HG02852 (cell line): Measurements from ENCODE around the gene DCTN3.

Experiments
- ATAC-seq: cut with Tn5 transposase; IDR thresholded peaks from one replicate; pipeline ENCODE4 v1.9.1; 2021; ENCODE audit warnings: mild to moderate bottlenecking, moderate library complexity; ENCODE audit not compliant: unreplicated experiment

DCTN3 gene

DNA sequence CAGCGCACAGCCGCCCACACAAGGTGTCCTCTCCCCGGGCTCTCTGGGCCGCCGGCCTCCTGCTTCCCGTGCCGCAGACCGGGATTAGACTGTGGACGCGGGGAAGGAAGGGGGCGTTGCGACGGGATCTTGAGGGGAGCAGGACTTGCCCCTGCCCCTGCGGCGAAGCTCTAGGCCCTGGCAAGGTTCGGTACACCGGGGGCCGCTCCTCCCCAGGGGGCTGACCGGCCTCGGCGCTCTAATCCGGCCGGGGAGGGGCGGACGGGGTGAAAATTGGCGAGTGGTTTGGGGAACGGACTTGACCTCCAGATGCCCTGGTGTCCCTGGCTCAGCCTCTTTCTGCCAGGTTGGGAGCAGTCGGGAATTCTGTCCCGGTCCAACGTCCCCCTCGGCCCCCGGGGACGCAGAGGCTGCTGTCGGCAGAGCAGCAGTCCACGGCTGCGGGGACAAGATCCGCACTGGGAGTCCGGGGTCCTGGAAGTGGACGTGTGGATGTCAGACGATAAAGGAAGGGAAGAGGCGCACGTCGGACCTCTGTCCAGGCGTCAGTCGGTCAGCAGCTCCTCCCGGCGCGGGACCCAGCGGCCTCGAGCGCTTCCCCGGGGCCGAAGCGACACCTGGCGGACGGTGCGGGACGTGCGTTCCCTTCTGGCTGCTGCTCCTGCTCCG, 28.9 kb downstream of the DCTN3 start:
- no peak for ATAC-seq

DNA sequence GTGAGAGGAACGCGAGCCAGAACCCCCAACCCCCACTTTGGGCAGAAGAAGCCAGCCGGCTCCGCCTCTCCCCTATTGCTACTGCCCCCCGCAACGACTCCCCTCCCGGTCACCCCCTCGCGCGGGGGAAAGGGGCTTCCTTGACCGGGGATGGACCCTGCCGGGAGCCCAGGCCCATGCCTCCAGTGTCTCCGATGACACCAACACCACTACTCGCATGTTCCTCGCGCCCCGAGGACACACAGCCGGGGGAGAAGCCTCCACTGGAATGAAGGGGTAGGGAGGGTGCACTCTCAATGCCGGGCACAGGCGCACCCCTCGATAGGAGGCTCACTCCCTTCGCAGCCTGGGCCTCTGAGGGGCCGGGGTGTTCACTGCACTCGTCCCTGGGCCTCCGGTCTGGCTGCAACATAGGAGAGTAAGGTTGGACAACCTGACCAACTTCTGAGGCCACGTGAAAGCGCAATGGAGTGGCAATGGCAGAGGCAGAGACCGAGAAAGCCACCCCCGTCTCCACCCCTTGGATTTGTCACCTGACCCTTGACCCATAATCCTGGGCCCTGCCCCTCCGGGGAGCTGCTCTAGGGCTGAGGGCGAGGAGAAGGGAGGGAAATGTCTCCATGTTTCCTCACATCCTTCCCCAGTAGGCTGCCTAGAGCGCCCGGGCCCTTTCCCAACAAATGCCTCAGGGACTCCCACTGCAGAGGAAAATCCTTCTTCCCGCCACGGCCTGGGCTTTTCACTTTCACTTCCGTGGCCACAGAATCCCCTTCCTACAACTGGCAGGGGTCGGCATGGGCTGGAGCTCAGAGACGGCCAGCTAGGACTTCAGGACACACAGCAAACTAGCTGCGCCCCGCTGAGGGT, 29.7 kb downstream of the DCTN3 start:
- no peak for ATAC-seq

DNA sequence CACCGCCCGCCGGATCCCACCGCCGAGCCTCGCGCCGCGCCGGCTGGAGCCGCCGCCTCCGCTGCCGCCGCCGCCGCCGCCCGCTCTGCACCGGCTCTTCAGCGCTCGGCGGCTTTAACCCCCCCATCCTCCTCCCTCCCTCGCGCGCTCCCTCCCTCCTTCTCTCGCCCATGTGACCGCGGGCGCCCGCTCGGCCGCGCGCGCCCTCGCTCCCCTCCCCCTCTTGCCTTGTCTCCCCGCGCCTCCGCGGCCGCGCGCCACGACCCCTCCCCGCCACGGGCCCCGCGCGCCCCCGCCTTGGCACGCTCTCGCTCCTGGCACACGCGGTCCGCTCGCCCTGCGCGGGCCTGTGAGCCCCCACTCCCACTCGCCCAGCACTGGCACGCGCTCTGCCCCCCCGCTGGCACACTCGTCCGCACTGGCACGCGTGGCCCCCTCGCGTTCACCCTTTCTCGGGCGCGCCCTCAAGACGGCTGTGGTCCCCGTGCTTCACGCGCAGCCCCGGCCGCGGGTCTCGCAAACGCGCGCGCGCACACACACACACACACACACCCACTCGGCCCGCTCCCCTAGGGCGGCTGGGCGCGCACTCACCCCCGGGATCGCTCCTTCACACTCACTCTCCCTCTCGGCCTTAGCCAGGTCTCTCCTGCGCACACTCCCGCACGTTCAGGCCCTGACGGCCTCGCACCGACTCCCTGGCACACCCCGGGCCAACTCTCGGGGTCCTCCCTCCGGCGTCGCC, 30.5 kb downstream of the DCTN3 start, which contains the start of gene CNTFR:
Gene CNTFR (minus strand): TSS at position 89 of the 745 bp plus-strand sequence. CDS start 20,743 bp downstream, outside the sequence.
- ATAC-seq = no peak

DNA sequence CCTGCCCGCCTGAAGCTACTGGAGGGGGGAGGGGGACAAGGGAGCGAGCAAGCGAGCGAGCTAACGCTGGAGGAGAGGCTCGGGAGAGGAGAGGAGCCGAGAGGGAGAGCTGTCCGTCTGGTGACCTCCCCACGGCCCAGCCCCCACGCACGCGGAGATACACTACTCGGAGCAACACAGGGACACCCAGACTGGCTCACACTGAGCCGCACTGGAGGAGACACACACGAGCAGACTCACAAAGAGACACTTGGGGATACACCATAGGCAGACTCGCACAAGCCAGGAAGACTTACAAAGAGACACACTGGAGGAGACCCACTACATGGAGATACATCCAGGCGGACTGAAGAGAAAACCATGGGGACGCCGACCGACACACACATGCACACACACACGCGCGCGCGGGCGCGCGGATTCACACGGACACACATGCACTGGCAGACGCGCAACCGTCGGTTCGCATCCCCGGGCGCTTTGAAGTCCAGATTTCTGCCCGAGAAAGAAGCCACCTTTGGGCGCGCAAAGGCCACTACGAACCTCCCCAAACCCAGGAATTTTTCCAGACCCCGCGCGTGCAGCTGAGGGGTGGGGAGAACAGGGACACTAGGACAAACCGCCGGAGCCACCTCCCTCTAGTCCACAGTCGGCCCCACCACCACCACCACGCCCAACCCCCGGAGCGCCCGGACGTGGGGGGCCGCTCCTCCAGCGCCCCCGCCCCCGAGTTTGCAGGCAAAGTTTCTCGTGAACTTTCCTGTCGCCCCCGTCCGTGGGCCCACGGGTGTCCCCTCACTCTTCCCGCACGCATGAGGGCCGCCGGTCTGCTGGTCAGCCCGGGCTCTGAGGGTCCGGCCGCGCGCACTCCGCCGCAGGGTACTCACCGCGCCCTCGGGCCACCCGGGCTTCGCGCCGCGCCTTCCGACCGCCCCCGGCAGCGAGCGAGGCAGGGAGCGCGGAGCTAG, 31.3 kb downstream of the DCTN3 start:
- no peak for ATAC-seq

DNA sequence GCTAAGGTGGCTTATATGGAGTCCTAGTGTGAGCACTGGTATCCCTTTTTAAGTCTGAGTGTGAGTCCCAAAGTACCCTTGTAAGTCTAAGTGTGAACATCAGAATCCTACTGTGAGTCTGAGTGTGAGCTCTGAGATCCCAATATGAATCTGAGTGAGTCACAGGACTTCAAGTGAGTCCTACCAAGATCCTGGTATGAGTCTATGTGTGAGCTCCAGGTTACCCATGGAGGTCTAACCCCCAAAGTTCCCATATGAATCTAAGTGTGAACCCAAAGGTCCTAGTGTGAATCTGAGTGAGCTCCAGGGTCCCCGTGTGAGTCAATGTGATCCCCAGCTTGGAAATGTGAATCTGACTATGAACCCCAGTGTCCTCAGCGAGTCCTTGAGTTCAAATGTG, 33.0 kb downstream of the DCTN3 start:
- ATAC-seq = no peak

DNA sequence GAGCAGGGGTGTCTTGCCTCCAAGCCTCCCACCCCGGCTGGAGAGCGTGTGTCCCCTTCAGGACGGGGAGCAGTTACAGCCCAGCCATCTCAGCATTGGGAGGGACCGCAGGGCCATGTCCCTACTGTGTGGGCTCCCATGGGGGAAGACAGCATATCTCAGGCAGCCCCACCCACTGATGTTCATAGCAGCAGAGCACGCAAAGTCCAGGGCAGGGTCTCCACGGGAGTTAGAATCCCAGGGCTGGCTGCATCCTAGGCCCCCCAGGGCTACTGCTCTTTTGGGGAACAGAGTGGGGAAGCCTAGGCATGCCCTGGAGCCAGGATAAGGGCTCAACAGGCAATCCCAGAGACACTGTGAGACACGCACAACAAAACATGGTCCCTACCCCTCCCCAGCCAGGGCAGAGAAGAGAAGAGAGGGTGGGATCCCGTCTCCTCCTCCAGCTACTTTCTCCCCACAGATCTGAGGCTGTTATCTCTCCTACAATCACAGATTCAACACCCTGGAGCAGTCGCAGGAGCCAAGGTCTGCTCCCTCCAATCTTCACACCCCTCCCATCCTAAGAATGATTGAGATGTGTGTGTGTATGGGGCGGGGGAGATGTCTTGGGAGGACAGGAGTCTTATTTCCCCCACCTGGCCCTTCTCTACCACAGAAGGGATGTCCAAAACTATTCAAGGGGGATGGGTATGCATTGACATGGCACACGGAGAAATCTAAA, 34.2 kb downstream of the DCTN3 start:
- no peak for ATAC-seq

DNA sequence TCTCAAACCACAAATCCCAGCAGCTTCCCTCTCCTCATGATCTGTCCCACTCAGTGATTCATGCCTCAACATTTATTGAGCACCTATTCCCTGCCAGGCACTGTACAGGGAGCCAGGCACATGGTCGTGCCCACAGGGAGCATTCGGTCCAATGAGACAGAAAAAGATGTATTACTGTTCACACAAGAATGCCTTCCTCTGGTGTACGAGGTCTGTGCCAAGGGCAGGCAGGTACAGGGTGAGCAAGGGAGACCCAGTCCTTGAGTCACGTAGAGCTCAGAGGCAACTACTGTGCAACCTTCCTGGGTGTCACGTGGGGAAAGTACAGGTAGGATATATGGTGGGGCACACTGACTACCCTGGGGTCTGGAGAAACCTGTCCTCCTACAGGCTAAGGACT, 35.3 kb downstream of the DCTN3 start:
- no peak for ATAC-seq

DNA sequence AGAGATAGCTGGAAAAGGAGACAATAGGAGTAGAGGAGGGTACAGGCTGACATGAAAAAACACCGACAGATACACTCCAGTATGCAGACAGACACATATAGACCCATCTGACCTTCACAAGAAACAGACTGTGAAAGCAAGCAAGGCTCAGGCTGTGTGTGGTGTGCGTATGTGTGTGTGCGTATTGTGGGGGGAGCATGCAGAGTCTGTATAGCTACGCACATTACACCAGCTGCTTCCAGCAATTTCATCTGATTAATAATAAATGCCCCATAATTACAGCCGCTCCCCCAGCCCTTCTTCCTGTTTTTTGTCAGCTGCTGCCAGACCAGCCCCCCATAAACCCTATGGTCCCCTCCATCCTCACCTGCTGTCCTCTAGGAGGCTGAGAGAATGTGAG, 37.5 kb downstream of the DCTN3 start:
- no peak for ATAC-seq

DNA sequence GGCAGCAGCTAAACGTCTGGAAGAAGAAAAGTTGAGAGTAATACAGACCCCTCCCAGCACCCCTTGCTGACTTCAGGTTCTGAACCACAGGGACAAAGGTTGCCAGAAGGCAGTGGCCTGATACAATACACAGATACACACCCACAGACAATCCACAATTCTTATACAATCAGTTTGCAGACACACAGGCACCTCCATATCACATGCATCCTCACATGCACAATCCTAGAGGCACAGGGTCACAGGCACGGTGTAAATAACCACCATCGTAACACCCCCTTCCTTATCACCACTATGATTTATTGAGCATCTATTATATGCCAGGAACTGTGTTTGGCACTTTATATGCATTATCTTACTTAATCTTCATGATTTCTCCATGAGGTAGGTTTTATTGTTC, 39.0 kb downstream of the DCTN3 start:
- ATAC-seq = no peak

DNA sequence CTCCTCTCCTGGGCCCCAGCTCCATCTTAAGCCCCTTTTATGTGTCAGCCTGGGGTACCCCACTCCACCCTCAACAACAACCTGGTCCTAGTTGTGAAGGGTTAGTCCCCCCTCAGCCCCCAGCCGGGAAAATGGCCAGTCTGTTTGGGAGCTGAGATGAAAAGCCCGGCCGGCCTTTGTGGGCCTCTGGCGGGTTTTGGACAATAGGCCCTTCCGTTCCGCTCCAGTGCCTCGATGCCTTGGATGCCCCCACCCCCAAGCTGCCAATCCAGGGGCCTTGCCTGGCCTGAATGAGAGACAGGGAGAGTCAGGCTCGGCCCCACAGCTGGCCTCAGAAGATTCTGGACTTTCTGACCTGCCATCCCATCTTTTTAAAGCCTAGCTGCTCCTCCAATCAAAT, 39.9 kb downstream of the DCTN3 start:
- ATAC-seq = no peak

DNA sequence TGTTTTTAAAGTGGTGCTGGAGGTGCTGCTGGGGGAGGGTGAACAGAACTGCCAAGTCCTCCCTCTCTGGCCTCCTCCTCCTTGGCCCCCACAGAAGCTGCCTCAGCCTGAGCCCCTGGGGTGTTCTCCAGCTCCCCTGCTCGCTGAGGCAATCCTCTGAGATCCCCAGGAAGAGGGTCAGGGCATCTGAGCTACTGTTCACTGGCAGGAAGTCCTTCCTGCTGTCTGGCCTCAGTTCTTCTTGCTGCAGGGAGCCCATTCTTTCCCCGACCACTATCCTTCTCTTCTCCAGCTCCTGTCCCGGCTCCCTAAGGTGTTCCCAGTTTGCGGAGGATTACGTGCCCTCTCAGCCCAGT, 40.5 kb downstream of the DCTN3 start:
- no peak for ATAC-seq

DNA sequence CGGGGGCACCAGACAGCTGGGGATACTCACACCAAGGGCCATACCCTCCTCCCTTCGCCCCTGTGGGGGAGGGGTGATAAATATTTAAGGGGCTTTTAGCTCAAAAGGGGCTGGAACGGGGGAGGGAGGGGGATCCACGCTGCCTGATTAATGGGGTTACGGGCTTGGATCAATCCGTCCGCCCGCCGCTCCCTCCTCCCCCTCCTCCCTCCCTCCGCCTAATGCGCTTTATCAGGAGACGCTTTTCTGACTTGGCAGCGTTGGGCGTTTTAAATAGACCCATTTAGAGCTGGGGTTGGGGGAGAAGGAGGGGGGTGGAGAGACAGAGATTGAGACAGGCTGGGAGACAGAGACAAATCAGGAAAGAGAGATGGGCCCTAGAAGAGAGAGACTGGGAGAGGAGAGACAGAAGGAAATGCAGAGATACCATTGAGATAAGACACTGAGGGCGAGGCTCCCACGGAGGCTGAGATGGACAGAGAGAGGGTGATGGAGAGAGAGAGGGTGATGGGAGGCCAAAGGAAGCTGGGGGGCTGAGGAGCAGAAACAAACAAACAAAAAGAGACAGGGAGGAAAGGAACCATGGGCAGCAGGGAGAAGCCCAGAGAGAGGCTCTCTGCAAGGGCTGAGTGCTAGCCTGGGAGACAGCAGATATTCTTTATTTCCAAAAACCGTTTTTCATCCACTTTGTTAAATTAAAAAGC, 41.0 kb downstream of the DCTN3 start:
- no peak for ATAC-seq

DNA sequence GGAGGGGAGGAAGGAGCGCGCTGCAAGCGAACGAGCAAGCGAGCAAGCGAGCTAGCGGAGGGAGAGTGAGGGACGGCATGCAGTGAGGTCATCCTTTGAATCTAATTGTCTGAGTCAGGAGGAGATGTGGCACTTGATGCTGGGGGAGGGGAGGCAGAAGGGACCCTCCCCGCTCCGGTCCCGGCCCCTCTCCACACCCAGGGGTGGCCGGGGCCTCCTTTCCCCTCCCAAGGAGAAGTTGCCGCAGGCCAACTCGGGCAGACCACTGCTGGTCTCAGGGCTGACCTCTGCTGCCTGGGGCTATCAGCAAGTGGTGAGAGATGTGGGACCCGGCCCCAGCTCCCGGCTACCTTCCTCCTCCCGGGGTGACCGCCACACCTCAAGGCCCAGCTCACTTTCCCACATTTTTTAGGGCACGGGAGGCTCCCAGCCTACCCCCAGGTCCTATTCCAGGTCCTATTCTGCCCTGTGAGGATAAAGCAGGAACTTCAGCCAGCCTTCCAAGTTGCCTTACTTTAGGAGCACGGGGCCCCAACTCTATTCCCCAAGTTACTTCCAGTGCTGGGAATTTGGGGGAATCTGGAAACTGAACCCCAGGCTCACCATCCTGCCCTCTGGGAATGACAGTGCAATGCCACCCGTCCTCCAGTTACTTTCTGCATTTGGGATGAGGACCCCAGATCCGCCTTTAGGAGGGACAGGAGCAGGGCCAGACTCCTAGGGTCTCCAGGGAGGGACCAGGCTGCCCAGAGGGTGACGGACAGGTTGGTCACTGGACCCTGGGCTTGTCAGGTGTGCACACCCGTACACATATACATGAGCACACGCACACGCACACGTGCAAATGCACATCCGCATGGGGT, 41.8 kb downstream of the DCTN3 start:
- no peak for ATAC-seq

DNA sequence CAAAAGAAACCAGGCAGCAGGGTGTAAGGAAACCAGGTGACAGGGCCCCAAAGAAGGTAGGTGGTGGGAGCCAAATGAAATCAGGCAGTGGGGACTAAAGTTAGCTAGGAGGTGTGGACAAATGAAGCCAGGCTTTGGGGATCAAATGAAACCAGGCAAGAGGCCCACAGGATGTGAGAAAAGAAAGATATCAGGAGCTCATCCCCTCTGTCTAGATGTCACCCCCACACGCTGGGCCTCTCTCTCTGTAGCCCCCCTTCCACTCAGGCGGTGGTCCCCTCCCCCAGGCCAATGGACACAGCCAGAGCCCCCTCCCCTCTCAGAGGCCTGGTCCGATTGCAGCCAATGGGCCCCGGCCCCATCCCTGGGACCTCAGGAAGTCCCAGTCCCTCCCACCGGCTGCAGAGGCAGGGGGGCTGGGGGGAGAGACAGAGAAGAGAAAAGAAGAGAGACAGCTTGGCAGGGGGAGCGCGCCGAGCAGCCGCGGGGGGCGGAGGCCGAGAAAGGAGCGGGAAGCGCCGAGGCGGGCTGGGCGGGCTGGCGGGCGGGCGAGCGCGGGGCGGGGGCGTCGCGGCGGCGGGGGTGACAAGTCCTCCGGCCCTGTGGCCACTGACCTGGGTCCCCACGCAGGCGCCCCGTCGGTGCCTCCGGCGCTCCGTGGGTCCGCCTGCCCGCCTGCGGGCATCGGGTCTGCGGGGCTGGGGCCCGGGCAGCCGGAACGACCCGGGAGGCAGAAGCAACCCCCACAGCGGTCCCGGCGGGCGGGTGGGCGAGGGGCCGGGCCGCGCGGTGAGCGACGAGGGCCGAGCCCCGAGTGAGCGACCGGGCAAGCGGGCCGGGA, 42.7 kb downstream of the DCTN3 start:
- no peak for ATAC-seq

DNA sequence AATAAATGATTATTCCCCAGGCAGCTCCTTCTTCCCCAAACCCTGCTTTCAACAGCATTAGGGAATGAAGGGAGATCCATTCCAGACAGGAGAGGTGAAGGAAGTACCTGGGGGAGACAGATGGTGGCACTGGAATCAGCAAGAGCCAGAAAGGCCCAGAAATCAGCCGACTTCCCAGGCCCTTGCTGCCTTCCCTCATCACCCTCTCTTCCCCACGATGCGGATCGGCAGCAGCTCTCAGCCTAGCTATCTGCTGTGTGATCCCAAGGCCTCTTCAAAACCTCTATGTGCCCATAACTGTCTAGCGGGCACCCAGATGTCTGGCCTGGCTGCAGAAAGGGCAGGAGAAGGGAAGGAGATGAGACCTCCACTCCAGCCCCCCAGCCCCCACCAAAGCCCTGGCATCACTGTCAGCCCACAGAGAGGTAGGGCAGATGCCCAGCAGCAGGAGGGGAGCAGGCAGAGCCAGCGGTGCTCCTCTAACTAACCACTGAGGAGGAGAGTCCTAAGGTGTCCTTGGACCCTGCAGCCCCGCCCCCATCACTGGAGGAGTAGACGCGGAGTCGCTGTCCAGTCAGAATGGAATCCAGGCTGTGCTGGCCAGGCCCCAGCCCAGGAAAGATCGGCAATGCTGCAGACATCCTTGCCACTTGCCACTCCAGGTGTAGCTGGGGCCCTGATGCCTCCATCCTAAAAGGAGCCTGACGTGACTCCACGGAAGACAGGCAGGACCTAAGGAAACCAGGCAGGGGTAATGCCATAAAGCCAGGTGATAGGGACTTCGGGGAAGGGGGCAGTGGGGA, 43.5 kb downstream of the DCTN3 start:
- ATAC-seq = no peak

DNA sequence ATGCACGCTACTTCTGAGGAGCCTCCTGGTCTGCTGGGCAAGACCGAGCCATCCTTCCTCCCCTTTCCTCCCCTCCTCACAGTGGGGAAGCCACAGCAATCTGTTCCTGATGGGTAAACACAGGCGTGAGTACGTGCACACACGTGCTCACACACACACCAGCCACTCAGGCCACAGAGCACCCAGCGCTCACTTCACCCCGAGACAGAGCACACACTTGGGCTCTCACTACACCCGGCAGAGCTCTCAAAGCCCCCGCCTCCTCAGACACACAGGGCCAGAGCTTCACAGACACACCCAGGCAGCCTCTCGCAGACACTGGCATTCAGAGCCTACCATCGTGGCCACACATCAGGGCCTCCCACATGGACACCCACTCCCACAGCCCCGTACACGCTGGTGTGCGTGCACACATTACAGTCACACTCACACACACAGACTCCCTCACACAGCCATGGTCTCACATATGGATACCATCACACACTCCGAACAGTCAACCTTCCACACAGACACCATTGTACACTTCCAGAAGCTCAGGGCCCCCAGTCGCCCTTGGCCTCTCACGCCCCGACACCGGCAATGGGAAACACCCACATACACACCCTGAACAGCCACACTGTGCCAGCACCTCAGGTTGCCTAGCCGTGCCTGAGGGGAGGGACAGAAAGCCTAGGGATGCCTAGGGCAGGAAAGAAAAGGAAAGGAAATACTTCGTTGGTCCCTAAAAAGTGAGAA, 44.3 kb downstream of the DCTN3 start:
- no peak for ATAC-seq
